GM18858 (cell line): ENCODE measurements around the gene ZNF182.
"Not testable (repeated sequence)": the region's sequence is repeated elsewhere in the genome, so short reads cannot be mapped to it uniquely, and the experiment has no call there.

Source experiments
- ATAC-seq: cut with Tn5 transposase; IDR thresholded peaks from one replicate; pipeline ENCODE4 v1.9.1; 2021; ENCODE audit not compliant: unreplicated experiment

Gene ZNF182

GRCh38 chrX:48002319-48002718 lies 1.5 kb downstream of the ZNF182 start:
- no peak for ATAC-seq

- no peak for ATAC-seq
These were observed 2.5 kb downstream of the ZNF182 start for GRCh38 chrX:48001260-48001659.

GRCh38 chrX:47992669-47993068 lies 11.1 kb downstream of the ZNF182 start:
- no peak for ATAC-seq

- no peak for ATAC-seq
These were observed 11.8 kb downstream of the ZNF182 start for GRCh38 chrX:47992095-47992380.

GRCh38 chrX:47991263-47992094 lies 12.3 kb downstream of the ZNF182 start:
- no peak for ATAC-seq

- ATAC-seq: no peak
These were observed 27.3 kb downstream of the ZNF182 start for GRCh38 chrX:47976254-47977151.

DNA sequence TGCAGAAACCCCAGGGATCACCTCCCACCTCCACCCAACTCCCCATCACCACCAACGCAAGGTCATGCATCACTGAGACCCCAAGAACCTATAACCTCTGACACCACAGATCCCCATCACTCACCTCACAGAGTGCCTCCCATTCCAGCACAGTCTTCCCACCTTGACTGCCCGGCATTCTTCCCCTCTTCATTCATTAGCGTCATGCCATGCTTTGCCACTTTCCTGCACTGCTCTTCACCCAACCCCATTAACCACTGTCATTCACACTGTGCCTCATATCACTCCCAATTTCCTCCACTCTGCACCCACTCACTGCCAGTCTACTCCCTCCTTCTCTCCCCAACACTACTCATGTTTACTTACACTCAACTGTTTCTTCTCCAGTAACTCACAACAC lies 30.6 kb downstream of the ZNF182 start:
- no peak for ATAC-seq

GRCh38 chrX:47965526-47965925 lies 38.3 kb downstream of the ZNF182 start:
- not testable (repeated sequence) for ATAC-seq

- ATAC-seq: not testable (repeated sequence)
These were observed 42.0 kb downstream of the ZNF182 start for GRCh38 chrX:47961830-47962229.

GRCh38 chrX:47960406-47960805 lies 43.4 kb downstream of the ZNF182 start:
- no peak for ATAC-seq

DNA sequence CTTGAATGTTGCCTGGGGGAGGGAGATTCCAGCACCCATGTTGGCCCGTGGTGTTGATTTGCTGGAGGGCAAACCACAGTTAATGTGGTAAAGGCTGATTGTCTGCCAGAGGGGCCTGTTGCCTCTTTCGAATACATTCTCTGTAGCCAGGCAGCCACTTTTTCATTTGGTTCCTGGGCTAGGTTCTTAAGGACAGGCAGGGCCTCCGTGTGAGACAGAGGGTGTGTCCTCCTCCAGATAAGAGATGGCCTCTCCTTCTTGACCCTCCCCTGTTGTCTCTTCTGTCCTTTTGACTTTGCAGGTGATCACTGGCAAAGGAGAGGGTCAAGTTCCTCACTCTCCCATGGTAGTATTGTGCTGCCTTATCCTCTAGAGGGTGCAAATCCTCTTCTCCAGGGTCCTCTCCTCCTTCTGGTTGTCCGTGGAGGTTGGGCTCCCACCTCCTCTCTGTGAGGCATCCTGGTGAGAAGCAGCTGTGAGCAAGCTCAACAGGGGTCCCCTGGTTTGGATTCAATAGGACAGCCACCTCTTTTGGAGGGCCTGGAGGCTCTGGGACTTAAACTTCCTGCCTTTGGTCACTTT lies 44.9 kb downstream of the ZNF182 start:
- no peak for ATAC-seq

GRCh38 chrX:47958206-47958605 lies 45.6 kb downstream of the ZNF182 start:
- ATAC-seq: not testable (repeated sequence)

DNA sequence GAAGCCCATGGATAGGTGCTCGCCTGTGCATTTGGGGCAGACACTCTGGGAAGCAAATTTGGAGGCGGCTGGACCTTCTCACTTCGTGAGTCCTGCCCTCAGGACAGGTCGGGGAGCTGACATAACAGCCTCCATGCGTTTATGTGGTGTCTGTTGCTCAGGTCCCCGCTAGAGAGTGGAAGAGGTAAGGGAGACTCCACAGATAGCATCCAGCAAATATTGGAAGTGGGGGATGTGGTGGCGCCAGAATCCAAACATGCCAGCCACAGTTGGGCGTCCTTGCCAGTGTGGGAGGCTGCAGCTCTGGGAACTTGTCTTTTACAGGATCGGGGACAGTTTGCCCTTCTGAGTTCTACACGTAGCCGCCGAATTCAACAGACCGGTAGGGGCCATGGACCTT lies 47.8 kb downstream of the ZNF182 start:
- ATAC-seq: no peak

DNA sequence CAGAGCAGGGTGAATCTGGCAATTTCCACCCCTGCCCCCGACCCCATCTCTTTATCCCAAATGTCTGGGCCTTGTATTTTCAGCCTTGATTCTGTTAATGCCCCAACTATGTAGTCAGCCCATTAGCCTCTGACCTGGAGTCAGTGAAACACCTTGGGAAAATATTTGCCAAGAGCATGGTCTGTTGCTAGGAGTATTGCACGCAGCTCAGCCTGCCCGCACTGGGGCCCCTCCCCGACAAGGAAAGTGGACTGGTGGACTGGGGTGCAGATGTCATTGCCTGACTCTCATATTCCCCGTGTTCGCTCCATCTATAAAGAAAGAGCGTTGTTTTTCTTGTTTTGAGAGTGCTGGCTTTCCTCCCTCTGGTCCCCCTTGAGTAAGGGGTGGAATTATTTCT lies 48.5 kb downstream of the ZNF182 start:
- not testable (repeated sequence) for ATAC-seq

DNA sequence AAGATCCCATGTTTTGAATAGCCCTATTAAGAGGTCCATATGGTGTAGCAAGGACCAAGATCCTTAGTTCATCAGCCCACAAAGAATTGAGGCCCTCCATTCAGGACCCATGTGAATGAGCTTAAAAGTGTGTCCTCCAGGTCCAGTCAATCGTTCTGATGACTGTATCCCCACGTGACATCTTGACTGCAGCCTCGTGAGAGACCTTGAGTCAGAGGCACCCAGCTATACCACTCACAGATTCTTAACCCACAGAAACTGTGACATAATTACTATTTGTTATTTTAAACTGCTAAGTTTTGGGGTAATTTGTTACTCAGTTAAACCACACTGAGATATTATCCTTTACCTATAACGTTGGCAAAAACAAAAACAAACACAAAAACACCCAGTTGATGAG lies 62.4 kb downstream of the ZNF182 start:
- no peak for ATAC-seq

DNA sequence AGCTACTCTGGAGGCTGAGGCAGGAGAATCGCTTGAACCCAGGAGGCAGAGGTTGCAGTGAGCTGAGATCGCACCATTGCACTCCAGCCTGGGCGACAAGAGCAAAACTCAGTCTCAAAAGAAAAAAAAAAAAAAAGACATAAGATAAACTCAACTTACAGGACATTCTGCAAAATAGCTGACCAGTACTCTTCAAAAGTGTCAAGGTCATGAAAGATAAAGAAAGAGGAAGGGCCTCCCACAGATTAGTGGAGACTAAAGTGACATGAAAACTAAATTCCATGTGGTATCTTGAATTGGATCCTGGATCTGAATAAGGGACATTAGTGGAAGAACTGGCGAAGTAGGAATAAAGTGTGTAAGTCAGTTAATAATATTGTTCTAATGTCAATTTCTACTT lies 63.3 kb downstream of the ZNF182 start:
- no peak for ATAC-seq

- no peak for ATAC-seq
These were observed 66.9 kb downstream of the ZNF182 start for GRCh38 chrX:47936940-47937317.

DNA sequence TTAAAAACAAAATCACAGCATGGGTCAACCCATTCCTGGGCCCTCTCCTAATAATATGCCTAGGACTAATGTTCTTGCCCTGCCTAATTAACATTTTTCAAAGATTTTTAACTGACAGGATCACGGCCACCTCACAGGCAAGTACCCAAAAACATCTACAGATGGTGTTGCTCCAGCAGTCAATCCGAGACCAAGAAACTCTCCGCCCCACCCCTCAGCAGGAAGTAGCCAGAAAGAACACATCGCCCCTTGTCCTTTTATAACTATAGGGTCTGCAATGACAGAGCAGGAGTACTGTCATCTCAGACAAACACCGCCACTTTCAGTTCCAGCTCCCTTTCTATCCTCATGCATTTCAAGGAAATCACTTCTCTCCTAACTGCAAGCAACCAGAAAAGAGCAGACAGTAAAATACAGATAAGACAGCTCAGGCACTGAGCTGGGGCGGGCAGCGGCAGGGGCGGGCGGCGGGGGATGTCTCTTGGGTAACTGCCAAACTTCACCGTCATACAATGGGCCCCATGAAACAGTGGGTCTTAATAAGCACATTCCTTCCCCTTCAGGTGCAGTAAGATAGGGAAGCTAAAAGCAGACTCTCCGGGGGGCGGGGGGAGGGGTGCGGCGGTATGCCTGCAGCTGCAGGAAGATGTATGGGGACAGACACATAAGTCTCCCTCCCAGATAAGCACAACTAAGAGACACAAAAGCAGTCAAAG lies 67.4 kb downstream of the ZNF182 start:
- ATAC-seq: no peak

- ATAC-seq: no peak
These were observed 69.8 kb downstream of the ZNF182 start for GRCh38 chrX:47933946-47934345.

GRCh38 chrX:47931970-47932369 lies 71.8 kb downstream of the ZNF182 start:
- ATAC-seq: not testable (repeated sequence)

DNA sequence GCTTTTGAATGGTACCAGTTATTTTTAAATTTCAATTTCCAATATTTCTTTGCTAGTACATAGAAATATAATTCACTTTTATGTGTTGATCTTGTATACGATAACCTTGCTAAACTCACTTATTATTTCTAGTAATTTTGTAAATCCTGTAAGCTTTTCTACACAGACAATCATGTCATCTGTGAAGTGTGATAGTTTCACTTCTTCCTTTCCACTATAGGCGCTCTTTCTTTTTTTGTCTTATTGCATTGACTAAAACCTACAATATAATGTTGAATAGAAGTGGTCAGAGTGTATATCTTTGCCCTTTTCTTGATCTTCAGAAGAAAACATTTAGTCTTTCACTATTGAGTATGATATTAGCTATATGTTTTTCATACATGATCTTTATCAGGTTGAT lies 76.6 kb downstream of the ZNF182 start:
- no peak for ATAC-seq
